NT2/D1 (cell line): Measurements from ENCODE around the gene ZBTB20.

Experiments used
- SUZ12 ChIP-seq: IDR thresholded peaks from 2 replicates; pipeline ENCODE4 v1.6.1; 2011; ENCODE audit not compliant: insufficient read length, insufficient read depth; ENCODE audit errors: extremely low read depth
- YY1 ChIP-seq: IDR thresholded peaks from 2 replicates; pipeline ENCODE4 v1.6.1; 2011; ENCODE audit not compliant: insufficient read length, insufficient read depth
- ZNF274 ChIP-seq: IDR thresholded peaks from 2 replicates; pipeline ENCODE4 v1.6.1; 2011; ENCODE audit warnings: mild to moderate bottlenecking, low read depth, low read length

GRCh38 chr3:114365909-114366308 lies 781.2 kb downstream of the ZBTB20 start:
- no peak for TF ChIP-seq ZNF274
- TF ChIP-seq YY1: no peak
- no peak for TF ChIP-seq SUZ12
